HEK293 (cell line): Measurements from ENCODE around the gene TBXA2R.

Source experiments
- BCL11A ChIP-seq: fragments of 450-650 bp; formaldehyde crosslinking; IDR thresholded peaks from 2 replicates; pipeline ENCODE4 v1.5.1; 2016; ENCODE audit warnings: low read depth, missing biosample characterization, missing genetic modification characterization
- SP2 ChIP-seq: fragments of 450-650 bp; formaldehyde crosslinking; IDR thresholded peaks from 2 replicates; pipeline ENCODE4 v1.5.1; 2016; ENCODE audit warnings: missing biosample characterization, missing genetic modification characterization
- YY1 ChIP-seq: fragments of 450-650 bp; formaldehyde crosslinking; IDR thresholded peaks from 2 replicates; pipeline ENCODE4 v1.5.1; 2018; ENCODE audit warnings: missing biosample characterization, missing genetic modification characterization
- ZNF138 ChIP-seq: fragments of 450-650 bp; formaldehyde crosslinking; IDR thresholded peaks from 2 replicates; pipeline ENCODE4 v1.5.1; 2016; ENCODE audit warnings: missing biosample characterization, missing genetic modification characterization, borderline replicate concordance
- ZNF239 ChIP-seq: fragments of 450-650 bp; formaldehyde crosslinking; IDR thresholded peaks from 2 replicates; pipeline ENCODE4 v1.5.1; 2016; ENCODE audit warnings: missing biosample characterization, missing genetic modification characterization
- ZNF561 ChIP-seq: fragments of 450-650 bp; IDR thresholded peaks from 2 replicates; pipeline ENCODE4 v1.5.1; 2018; ENCODE audit warnings: missing biosample characterization, missing genetic modification characterization, borderline replicate concordance
- ZNF629 ChIP-seq: fragments of 450-650 bp; formaldehyde crosslinking; IDR thresholded peaks from 2 replicates; pipeline ENCODE4 v1.5.1; 2017; ENCODE audit warnings: missing biosample characterization, missing genetic modification characterization
- ZNF792 ChIP-seq: fragments of 450-650 bp; formaldehyde crosslinking; IDR thresholded peaks from 2 replicates; pipeline ENCODE4 v1.5.1; 2016; ENCODE audit warnings: missing biosample characterization, missing genetic modification characterization
- TF ChIP-seq, protein P1 (sequence below): fragments of 450-650 bp; formaldehyde crosslinking; optimal IDR thresholded peaks from 2 replicates; pipeline ENCODE3; 2016; ENCODE audit warnings: missing biosample characterization, mild to moderate bottlenecking, missing genetic modification characterization
- TF ChIP-seq, protein P2 (sequence below): fragments of 450-650 bp; formaldehyde crosslinking; IDR thresholded peaks from 2 replicates; pipeline ENCODE4 v1.5.1; 2016; ENCODE audit warnings: missing biosample characterization, missing genetic modification characterization
- TF ChIP-seq, protein P3 (sequence below): IDR thresholded peaks from 2 replicates; pipeline ENCODE4 v1.6.1; 2011; ENCODE audit warnings: mild to moderate bottlenecking, low read depth, low read length, borderline replicate concordance
- TF ChIP-seq, protein P4 (sequence below): fragments of 450-650 bp; formaldehyde crosslinking; IDR thresholded peaks from 2 replicates; pipeline ENCODE4 v1.5.1; 2016; ENCODE audit warnings: missing biosample characterization, missing genetic modification characterization

DNA sequence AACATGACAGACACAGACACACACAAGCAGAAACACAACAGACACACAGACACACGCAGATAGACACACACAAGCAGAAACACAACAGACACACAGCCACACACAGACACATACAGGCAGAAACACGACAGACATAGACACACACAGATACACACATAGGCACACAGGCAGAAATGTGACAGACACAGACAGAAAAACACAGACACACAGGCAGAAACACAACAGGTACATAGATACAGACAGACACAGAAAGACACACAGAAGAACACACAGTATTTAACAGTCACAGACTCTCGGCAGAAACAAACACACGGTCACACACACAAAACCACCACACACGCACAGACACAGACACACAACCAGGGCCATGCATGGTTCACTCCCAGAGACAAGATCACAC, 905 bp downstream of the TBXA2R start:
- TF ChIP-seq BCL11A (tag by site-specific recombination) (no peak), ZNF629 (no peak), YY1 (no peak), ZNF239 (tag by site-specific recombination) (no peak), ZNF561 (tag by site-specific recombination) (no peak), ZNF138 (tag by site-specific recombination) (no peak), ZNF792 (tag by site-specific recombination) (no peak), SP2 (tag by site-specific recombination) (no peak)
- TF ChIP-seq, protein P1, sequence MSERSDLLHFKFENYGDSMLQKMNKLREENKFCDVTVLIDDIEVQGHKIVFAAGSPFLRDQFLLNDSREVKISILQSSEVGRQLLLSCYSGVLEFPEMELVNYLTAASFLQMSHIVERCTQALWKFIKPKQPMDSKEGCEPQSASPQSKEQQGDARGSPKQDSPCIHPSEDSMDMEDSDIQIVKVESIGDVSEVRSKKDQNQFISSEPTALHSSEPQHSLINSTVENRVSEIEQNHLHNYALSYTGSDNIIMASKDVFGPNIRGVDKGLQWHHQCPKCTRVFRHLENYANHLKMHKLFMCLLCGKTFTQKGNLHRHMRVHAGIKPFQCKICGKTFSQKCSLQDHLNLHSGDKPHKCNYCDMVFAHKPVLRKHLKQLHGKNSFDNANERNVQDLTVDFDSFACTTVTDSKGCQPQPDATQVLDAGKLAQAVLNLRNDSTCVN (tag by site-specific recombination) = no peak
- TF ChIP-seq, protein P2, sequence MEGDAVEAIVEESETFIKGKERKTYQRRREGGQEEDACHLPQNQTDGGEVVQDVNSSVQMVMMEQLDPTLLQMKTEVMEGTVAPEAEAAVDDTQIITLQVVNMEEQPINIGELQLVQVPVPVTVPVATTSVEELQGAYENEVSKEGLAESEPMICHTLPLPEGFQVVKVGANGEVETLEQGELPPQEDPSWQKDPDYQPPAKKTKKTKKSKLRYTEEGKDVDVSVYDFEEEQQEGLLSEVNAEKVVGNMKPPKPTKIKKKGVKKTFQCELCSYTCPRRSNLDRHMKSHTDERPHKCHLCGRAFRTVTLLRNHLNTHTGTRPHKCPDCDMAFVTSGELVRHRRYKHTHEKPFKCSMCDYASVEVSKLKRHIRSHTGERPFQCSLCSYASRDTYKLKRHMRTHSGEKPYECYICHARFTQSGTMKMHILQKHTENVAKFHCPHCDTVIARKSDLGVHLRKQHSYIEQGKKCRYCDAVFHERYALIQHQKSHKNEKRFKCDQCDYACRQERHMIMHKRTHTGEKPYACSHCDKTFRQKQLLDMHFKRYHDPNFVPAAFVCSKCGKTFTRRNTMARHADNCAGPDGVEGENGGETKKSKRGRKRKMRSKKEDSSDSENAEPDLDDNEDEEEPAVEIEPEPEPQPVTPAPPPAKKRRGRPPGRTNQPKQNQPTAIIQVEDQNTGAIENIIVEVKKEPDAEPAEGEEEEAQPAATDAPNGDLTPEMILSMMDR = no peak
- TF ChIP-seq, protein P3, sequence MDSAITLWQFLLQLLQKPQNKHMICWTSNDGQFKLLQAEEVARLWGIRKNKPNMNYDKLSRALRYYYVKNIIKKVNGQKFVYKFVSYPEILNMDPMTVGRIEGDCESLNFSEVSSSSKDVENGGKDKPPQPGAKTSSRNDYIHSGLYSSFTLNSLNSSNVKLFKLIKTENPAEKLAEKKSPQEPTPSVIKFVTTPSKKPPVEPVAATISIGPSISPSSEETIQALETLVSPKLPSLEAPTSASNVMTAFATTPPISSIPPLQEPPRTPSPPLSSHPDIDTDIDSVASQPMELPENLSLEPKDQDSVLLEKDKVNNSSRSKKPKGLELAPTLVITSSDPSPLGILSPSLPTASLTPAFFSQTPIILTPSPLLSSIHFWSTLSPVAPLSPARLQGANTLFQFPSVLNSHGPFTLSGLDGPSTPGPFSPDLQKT = no peak
- TF ChIP-seq, protein P4, sequence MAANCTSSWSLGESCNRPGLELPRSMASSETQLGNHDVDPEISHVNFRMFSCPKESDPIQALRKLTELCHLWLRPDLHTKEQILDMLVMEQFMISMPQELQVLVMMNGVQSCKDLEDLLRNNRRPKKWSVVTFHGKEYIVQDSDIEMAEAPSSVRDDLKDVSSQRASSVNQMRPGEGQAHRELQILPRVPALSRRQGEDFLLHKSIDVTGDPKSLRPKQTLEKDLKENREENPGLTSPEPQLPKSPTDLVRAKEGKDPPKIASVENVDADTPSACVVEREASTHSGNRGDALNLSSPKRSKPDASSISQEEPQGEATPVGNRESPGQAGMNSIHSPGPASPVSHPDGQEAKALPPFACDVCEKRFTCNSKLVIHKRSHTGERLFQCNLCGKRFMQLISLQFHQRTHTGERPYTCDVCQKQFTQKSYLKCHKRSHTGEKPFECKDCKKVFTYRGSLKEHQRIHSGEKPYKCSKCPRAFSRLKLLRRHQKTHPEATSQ = no peak
